ENCODE data around the gene TSPAN31.

The TSPAN31 gene

DNA sequence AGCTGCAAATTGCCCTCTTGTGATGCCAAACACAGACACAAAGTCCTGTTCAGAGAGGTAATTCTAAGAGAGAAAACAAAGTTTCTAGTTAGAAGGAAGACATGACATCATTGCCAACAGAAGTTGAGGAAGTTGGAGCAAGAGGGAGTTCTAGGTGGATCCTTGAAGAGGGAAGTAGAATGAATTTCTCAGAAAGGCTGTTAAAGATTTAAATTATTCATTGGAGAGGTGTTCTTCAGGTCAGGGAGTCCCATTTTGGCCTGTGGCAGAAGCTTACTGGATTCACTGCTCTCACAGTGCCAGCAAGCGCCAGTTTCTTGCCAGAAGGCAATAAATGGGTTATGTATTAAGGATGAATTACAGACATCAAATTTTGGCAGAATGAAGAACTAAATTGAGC is 53.1 kb downstream of the TSPAN31 start:
- DNase-seq = no peak
